Liver (tissue), 3 donors: ENCODE measurements around the gene DRD4.

Experiments
- EGR1 ChIP-seq, 2 donors: IDR thresholded peaks; 2 replicates each; pipeline ENCODE4 v1.6.1; 2016 to 2018; ENCODE audit warnings: antibody characterized with exemption in 2 of 2, low read depth in 2 of 2
- GABPA ChIP-seq, 2 donors: IDR thresholded peaks in 1 of 2; conservative IDR thresholded peaks in 1 of 2; 2 replicates each; pipeline ENCODE4 v1.6.1; 2016; ENCODE audit warnings: antibody characterized with exemption in 2 of 2, mild to moderate bottlenecking in 1 of 2, moderate library complexity in 1 of 2
- HNF4A ChIP-seq, 2 donors: conservative IDR thresholded peaks; 2 replicates each; pipeline ENCODE4 v1.6.1; 2016; ENCODE audit warnings: antibody characterized with exemption in 2 of 2, mild to moderate bottlenecking in 2 of 2
- HNF4G ChIP-seq: IDR thresholded peaks from 2 replicates; pipeline ENCODE4 v1.6.1; 2016; ENCODE audit warnings: antibody characterized with exemption
- TF ChIP-seq, protein P1 (sequence below): fragments of 150-350 bp; IDR thresholded peaks from 2 replicates; pipeline ENCODE4 v1.5.1; 2017; ENCODE audit warnings: improper control_type of control experiment, low read depth, low read length; ENCODE audit not compliant: missing input control
- donor health status: healthy.
- donor health status: healthy.

DNA sequence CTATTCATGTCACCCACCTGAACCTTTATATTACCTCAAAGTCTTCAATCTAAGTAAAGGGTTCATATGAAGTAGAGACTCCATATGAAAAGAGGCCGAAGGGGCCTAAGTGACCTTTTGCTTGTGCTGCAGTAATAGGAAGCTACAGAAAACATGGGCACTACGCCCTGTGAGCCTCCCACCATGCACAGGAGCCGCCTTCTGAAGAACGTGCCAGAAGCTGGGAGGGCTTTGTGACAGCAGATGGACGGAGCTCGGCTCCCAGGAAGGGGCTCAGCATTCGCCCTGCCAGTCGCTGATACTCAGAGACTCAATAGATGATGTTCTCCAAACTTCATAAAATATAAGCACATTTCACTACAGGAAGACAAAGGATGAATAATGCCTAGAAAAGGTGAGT lies 36.8 kb downstream of the DRD4 start:
- TF ChIP-seq, protein P1, sequence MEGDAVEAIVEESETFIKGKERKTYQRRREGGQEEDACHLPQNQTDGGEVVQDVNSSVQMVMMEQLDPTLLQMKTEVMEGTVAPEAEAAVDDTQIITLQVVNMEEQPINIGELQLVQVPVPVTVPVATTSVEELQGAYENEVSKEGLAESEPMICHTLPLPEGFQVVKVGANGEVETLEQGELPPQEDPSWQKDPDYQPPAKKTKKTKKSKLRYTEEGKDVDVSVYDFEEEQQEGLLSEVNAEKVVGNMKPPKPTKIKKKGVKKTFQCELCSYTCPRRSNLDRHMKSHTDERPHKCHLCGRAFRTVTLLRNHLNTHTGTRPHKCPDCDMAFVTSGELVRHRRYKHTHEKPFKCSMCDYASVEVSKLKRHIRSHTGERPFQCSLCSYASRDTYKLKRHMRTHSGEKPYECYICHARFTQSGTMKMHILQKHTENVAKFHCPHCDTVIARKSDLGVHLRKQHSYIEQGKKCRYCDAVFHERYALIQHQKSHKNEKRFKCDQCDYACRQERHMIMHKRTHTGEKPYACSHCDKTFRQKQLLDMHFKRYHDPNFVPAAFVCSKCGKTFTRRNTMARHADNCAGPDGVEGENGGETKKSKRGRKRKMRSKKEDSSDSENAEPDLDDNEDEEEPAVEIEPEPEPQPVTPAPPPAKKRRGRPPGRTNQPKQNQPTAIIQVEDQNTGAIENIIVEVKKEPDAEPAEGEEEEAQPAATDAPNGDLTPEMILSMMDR = no peak
- no peak for TF ChIP-seq EGR1 (IDR thresholded peaks at IDR 0.05; ENCODE audit: low read depth in 2 of 2)
- no peak for TF ChIP-seq GABPA (IDR thresholded peaks at IDR 0.05 in 1 of 2, conservative IDR thresholded peaks at IDR 0.05 in 1 of 2)
- no peak for TF ChIP-seq HNF4A (conservative IDR thresholded peaks at IDR 0.05)
- TF ChIP-seq HNF4G = no peak
